BE2C (cell line): ENCODE measurements around the gene PHF21B. TPM values are rescaled to one million over a fixed set of nuclear protein-coding genes. Genes with fewer than 3 reads are reported as not detected.
"Not testable (repeated sequence)": the region's sequence is repeated elsewhere in the genome, so short reads cannot be mapped to it uniquely, and the experiment has no call there.

Source experiments
- DNase-seq: peaks from one replicate; pipeline ENCODE4 v3.0.0-alpha.2; 2020
- H3K27me3 ChIP-seq: fragments of 250-450 bp; sonication (Bioruptor Pico); 2 replicates; pipeline ENCODE4 v1.5.1; 2020; ENCODE audit warnings: mild to moderate bottlenecking
- H3K36me3 ChIP-seq: fragments of 250-450 bp; sonication (Bioruptor Pico); 2 replicates; pipeline ENCODE4 v1.5.1; 2020; ENCODE audit warnings: mild to moderate bottlenecking
- H3K4me1 ChIP-seq: fragments of 250-450 bp; sonication (Bioruptor Pico); 2 replicates; pipeline ENCODE4 v1.5.1; 2020
- H3K4me3 ChIP-seq: 2 replicates; pipeline ENCODE4 v1.5.1; 2011; ENCODE audit warnings: low read depth, low read length
- H3K9me3 ChIP-seq: fragments of 250-450 bp; sonication (Bioruptor Pico); 2 replicates; pipeline ENCODE4 v1.5.1; 2020
- CTCF ChIP-seq: IDR thresholded peaks from 2 replicates; pipeline ENCODE4 v1.5.1; 2012; ENCODE audit warnings: mild to moderate bottlenecking, low read depth, low read length
- polyA plus RNA-seq: library from polyadenylated mRNA; unstranded; fragments of >200 nt; gene quantifications from one replicate; pipeline ENCODE4 v1.2.1, GENCODE V29; 2012; ENCODE audit warnings: low read depth, missing spikeins; ENCODE audit not compliant: insufficient read length, insufficient read depth

PHF21B gene
- 24.6 TPM for polyA plus RNA-seq

- no peaks in the 10 kb centered on the region; the same call in 1 of the 2 replicates for H3K4me1 ChIP-seq
- no peaks in the 10 kb centered on the region for H3K27me3 ChIP-seq
- H3K36me3 ChIP-seq: peaks cover 4% of the 10 kb centered on the region; the same call in 1 of the 2 replicates
- peak within 1 kb of the TSS; percentile 86 for H3K4me3 ChIP-seq
- TF ChIP-seq CTCF: no peak
- DNase-seq: peak; percentile 94
- no peaks in the 10 kb centered on the region for H3K9me3 ChIP-seq
Measured at GRCh38 chr22:45009606-45010531, at the start of gene PHF21B. Gene PHF21B (minus strand): TSS chr22:45010005. CDS start chr22:45009549, 456 bp downstream.

DNA sequence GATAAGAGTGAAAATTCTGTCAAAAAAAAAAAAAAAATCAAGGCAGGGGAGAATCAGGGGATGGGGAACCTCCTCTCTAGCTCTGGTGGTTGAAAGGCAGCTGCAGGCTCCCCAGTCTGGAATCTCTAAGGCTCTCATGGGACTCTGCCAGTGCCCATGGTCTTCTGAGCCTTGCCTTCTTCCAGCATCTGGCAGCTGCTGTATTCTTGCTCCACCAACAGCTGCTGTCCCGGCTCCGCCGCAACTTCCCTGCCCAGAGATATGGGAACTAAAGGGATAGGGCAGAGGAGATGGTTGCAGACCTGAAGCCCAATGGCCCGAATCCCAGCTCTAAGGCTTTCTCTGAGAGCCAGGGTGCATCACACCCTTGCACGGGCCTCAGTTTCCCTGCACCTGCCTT lies 49.5 kb upstream of the PHF21B start:
- no peak for TF ChIP-seq CTCF
- Histone ChIP-seq H3K27me3 (no peaks in the 10 kb centered on the region), H3K36me3 (no peaks in the 10 kb centered on the region), H3K4me3 (no peak overlapping the region), H3K4me1 (peaks cover 4% of the 10 kb centered on the region; the same call in 1 of the 2 replicates), H3K9me3 (no peaks in the 10 kb centered on the region)
- no peak for DNase-seq

- H3K27me3 ChIP-seq: no peaks in the 10 kb centered on the region
- DNase-seq: no peak
- no peaks in the 10 kb centered on the region for H3K9me3 ChIP-seq
- TF ChIP-seq CTCF: no peak
- H3K4me3 ChIP-seq: no peak overlapping the region
- H3K36me3 ChIP-seq: no peaks in the 10 kb centered on the region
- peaks cover 4% of the 10 kb centered on the region; the same call in 1 of the 2 replicates for H3K4me1 ChIP-seq
Measured at GRCh38 chr22:45058622-45058912, 48.8 kb upstream of the PHF21B start.

DNA sequence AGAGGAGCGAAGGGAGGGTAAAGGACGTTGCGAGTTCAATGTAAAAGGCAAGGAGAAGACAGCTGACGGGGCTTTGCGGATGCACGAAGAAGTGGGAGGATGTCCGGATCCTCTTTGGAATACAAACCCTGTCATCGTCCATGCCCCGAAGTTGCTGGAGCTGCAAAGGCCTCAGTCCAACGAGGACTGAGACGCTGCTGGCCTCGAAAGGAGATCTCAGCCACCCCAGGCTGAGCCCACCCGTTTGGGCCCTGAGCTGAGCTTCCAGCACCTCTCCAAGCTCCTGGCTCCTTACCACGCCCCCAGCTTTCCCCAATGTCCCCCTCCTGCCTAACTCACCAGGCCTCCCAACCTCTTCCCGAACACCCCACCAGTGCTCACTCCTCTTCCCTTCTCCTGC lies 46.1 kb upstream of the PHF21B start:
- no peak for DNase-seq
- peaks cover 3% of the 10 kb centered on the region for H3K27me3 ChIP-seq
- no peak for TF ChIP-seq CTCF
- H3K36me3 ChIP-seq: no peaks in the 10 kb centered on the region
- H3K4me3 ChIP-seq: no peak overlapping the region
- H3K4me1 ChIP-seq: peaks cover 4% of the 10 kb centered on the region; the same call in 1 of the 2 replicates
- no peaks in the 10 kb centered on the region for H3K9me3 ChIP-seq

DNA sequence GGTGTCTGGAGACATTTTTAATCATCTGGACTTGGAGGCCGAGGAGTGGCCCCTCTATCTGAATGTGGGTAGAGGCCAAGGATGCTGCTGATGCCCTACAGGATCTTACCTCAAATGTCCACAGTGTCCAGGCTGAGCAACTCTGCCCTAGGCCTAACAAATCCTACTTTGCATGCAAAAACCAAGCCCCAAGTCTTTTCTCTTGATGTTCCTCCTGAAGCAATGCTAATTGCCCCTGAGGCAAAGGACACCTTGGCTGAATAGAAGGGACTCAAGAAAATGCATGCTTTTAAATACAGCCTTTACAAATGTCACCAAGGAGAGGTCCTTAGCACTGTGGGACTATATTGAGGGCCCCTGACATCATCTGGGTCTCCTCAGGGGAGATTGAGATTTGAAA lies 43.8 kb upstream of the PHF21B start:
- H3K36me3 ChIP-seq: no peaks in the 10 kb centered on the region
- DNase-seq: no peak
- H3K27me3 ChIP-seq: peaks cover 9% of the 10 kb centered on the region
- peaks cover 4% of the 10 kb centered on the region; the same call in 1 of the 2 replicates for H3K4me1 ChIP-seq
- H3K4me3 ChIP-seq: no peak overlapping the region
- H3K9me3 ChIP-seq: no peaks in the 10 kb centered on the region
- no peak for TF ChIP-seq CTCF

DNA sequence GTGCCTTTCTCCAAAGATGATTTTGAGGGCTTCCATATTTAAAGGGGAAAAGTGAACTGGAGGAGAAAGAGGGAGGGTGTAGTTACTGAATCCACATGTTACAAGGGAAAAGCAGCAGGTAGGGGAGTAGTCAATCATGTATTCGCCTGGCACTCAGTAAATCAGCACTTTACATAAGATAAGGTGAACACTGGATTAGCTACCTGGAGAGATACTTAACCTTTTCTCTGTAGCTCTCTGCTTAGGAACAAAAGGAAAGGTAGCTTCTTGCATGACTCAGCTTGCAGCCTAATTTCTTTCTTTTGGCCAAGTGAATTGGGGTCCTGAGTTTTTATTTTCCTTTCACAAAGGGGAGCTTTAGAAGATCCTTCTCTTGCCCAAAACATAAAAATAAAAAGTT lies 43.3 kb upstream of the PHF21B start:
- Histone ChIP-seq H3K27me3 (peaks cover 9% of the 10 kb centered on the region), H3K4me1 (0 out of 2 replicates have a peak, but pooled peaks cover under 1% of the 10 kb centered on the region), H3K9me3 (no peaks in the 10 kb centered on the region), H3K4me3 (no peak overlapping the region), H3K36me3 (no peaks in the 10 kb centered on the region)
- DNase-seq: no peak
- no peak for TF ChIP-seq CTCF

DNA sequence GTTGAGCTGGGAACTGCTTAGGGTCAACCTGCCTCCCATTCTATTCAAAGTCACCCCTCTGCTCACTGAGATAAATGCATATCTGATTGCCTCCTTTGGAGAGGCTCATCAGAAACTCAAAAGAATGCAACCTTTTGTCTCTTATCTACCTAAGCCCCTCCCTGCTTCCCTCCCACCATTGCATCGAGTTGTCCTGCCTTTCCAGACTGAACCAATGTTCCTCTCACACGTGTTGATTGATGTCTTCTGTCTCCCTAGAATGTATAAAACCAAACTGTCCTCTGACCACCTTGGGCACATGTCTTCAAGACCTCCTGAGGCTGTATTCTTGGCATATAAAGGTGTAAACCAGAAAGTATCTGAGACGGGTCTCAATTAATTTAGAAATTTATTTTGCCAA lies 42.9 kb upstream of the PHF21B start:
- H3K4me3 ChIP-seq, H3K27me3 ChIP-seq, H3K9me3 ChIP-seq, H3K36me3 ChIP-seq, H3K4me1 ChIP-seq, DNase-seq: not testable (repeated sequence)
